ENCODE measurements around the gene DMXL2. TPM values are rescaled to one million over a fixed set of nuclear protein-coding genes. Genes with fewer than 3 reads are reported as not detected.
A peak's percentile ranks its signal among the peaks of the same experiment; 100 is the strongest.
"Not testable (repeated sequence)": the region's sequence is repeated elsewhere in the genome, so short reads cannot be mapped to it uniquely, and the experiment has no call there.

DMXL2 gene
- total RNA-seq, 8 experiments from 2014 or later: 30.0 to 197 (median 53.0) TPM

GRCh38 chr15:51493892-51494291 lies 128.7 kb downstream of the DMXL2 start:
- Histone ChIP-seq H3K27ac (no peak overlapping the region), H3K4me3 (no peak overlapping the region), H3K4me1 (replicated peaks in 1 of 2) (no peaks in the 10 kb centered on the region)
- in situ Hi-C loops (cut with MboI; ENCODE audit: low pct_unique_long_range_greater_than_20kb in 2 of 9, low sequenced_read_pairs in 9 of 9, unreplicated experiment in 9 of 9): no loop called here
- WGBS, 10 experiments: 83 to 100% (median 100%) methylated on average over 2 of the region's 2 CpGs; no CpG with 5 or more reads in 2 of the 10 experiments
- ATAC-seq (replicated peaks in 6 of 8): no peak

GRCh38 chr15:51492528-51492927 lies 130.0 kb downstream of the DMXL2 start:
- in situ Hi-C loops (cut with MboI; ENCODE audit: low pct_unique_long_range_greater_than_20kb in 2 of 9, low sequenced_read_pairs in 9 of 9, unreplicated experiment in 9 of 9): no loop called here
- no peaks in the 10 kb centered on the region for H3K4me1 ChIP-seq (replicated peaks in 1 of 2)
- no peak for ATAC-seq (replicated peaks in 6 of 8)
- WGBS, 10 experiments: 83 to 100% (median 92%) methylated on average over 4 of the region's 4 CpGs; no CpG with 5 or more reads in 1 of the 10 experiments
- H3K4me3 ChIP-seq: no peak overlapping the region
- no peak overlapping the region for H3K27ac ChIP-seq

GRCh38 chr15:51491941-51492340 lies 130.6 kb downstream of the DMXL2 start:
- ATAC-seq (replicated peaks in 6 of 8): no peak
- H3K4me1 ChIP-seq (replicated peaks in 1 of 2): no peaks in the 10 kb centered on the region
- in situ Hi-C loops (cut with MboI; ENCODE audit: low pct_unique_long_range_greater_than_20kb in 2 of 9, low sequenced_read_pairs in 9 of 9, unreplicated experiment in 9 of 9): no loop called here
- 89 to 100% (median 98%) methylated on average over 1 to 5 of the region's 5 CpGs; no CpG with 5 or more reads in 2 of the 10 experiments for WGBS, 10 experiments
- no peak overlapping the region for H3K4me3 ChIP-seq
- H3K27ac ChIP-seq: no peak overlapping the region

GRCh38 chr15:51484781-51485180 lies 137.8 kb downstream of the DMXL2 start:
- Histone ChIP-seq H3K4me1 (replicated peaks in 1 of 2) (no peaks in the 10 kb centered on the region), H3K27ac (no peak overlapping the region), H3K4me3 (no peak overlapping the region)
- in situ Hi-C loops (cut with MboI; ENCODE audit: low pct_unique_long_range_greater_than_20kb in 2 of 9, low sequenced_read_pairs in 9 of 9, unreplicated experiment in 9 of 9): no loop called here
- ATAC-seq (replicated peaks in 6 of 8): no peak
- 54 to 100% (median 100%) methylated on average over 1 of the region's 1 CpG for WGBS, 10 experiments

GRCh38 chr15:51483985-51484384 lies 138.6 kb downstream of the DMXL2 start:
- WGBS, 10 experiments: 50 to 100% (median 100%) methylated on average over 1 to 3 of the region's 3 CpGs; no CpG with 5 or more reads in 4 of the 10 experiments
- H3K4me1 ChIP-seq (replicated peaks in 1 of 2): no peaks in the 10 kb centered on the region
- H3K4me3 ChIP-seq: no peak overlapping the region
- ATAC-seq (replicated peaks in 6 of 8): no peak
- in situ Hi-C loops (cut with MboI; ENCODE audit: low pct_unique_long_range_greater_than_20kb in 2 of 9, low sequenced_read_pairs in 9 of 9, unreplicated experiment in 9 of 9): no loop called here
- no peak overlapping the region for H3K27ac ChIP-seq

- no peaks in the 10 kb centered on the region for H3K4me1 ChIP-seq (replicated peaks in 1 of 2)
- 97% methylated on average over 6 of the region's 8 CpGs; no CpG with 5 or more reads in 9 of the 10 experiments for WGBS, 10 experiments
- no peak overlapping the region for H3K4me3 ChIP-seq
- ATAC-seq (replicated peaks in 6 of 8): no peak
- in situ Hi-C loops (cut with MboI; ENCODE audit: low pct_unique_long_range_greater_than_20kb in 2 of 9, low sequenced_read_pairs in 9 of 9, unreplicated experiment in 9 of 9): no loop called here
- no peak overlapping the region for H3K27ac ChIP-seq
Measured at GRCh38 chr15:51483520-51483919, 139.1 kb downstream of the DMXL2 start.

- in situ Hi-C loops (cut with MboI; ENCODE audit: low pct_unique_long_range_greater_than_20kb in 2 of 9, low sequenced_read_pairs in 9 of 9, unreplicated experiment in 9 of 9): no loop called here
Measured at GRCh38 chr15:51475736-51476135, 146.8 kb downstream of the DMXL2 start.

GRCh38 chr15:51470512-51470911 lies 152.1 kb downstream of the DMXL2 start:
- ATAC-seq (replicated peaks in 6 of 8): no peak
- H3K4me1 ChIP-seq (replicated peaks in 1 of 2): no peaks in the 10 kb centered on the region
- no peak overlapping the region for H3K4me3 ChIP-seq
- no peak overlapping the region for H3K27ac ChIP-seq
- WGBS, 10 experiments: 93 to 100% (median 99%) methylated on average over 1 to 5 of the region's 5 CpGs; no CpG with 5 or more reads in 2 of the 10 experiments
- in situ Hi-C loops (cut with MboI; ENCODE audit: low pct_unique_long_range_greater_than_20kb in 2 of 9, low sequenced_read_pairs in 9 of 9, unreplicated experiment in 9 of 9): no loop called here

More at GRCh38 chr15:51475736-51476135, 146.8 kb downstream of the DMXL2 start:
- Histone ChIP-seq H3K4me1 (replicated peaks in 1 of 2) (no peaks in the 10 kb centered on the region), H3K27ac (no peak overlapping the region), H3K4me3 (no peak overlapping the region)
- ATAC-seq (replicated peaks in 6 of 8): no peak

GRCh38 chr15:51460796-51461195 lies 161.8 kb downstream of the DMXL2 start:
- Histone ChIP-seq H3K4me1 (replicated peaks in 1 of 2) (no peaks in the 10 kb centered on the region), H3K27ac (no peak overlapping the region), H3K4me3 (no peak overlapping the region)
- no peak for ATAC-seq (replicated peaks in 6 of 8)
- 100% methylated on average over 1 of the region's 1 CpG; no CpG with 5 or more reads in 7 of the 10 experiments for WGBS, 10 experiments
- in situ Hi-C loops (cut with MboI; ENCODE audit: low pct_unique_long_range_greater_than_20kb in 2 of 9, low sequenced_read_pairs in 9 of 9, unreplicated experiment in 9 of 9): no loop called here

GRCh38 chr15:51450001-51450400 lies 172.6 kb downstream of the DMXL2 start:
- no peak for ATAC-seq (replicated peaks in 6 of 8)
- H3K4me3 ChIP-seq: no peak overlapping the region
- no peak overlapping the region for H3K27ac ChIP-seq
- in situ Hi-C loops (cut with MboI; ENCODE audit: low pct_unique_long_range_greater_than_20kb in 2 of 9, low sequenced_read_pairs in 9 of 9, unreplicated experiment in 9 of 9): no loop called here
- H3K4me1 ChIP-seq (replicated peaks in 1 of 2): no peaks in the 10 kb centered on the region
- WGBS, 10 experiments: 60 to 100% (median 94%) methylated on average over 2 to 6 of the region's 6 CpGs; no CpG with 5 or more reads in 2 of the 10 experiments

GRCh38 chr15:51448622-51449399 lies 173.8 kb downstream of the DMXL2 start:
- no peak overlapping the region for H3K4me3 ChIP-seq
- 38 to 96% (median 78%) methylated on average over 3 to 7 of the region's 7 CpGs for WGBS, 10 experiments
- in situ Hi-C loops (cut with MboI; ENCODE audit: low pct_unique_long_range_greater_than_20kb in 2 of 9, low sequenced_read_pairs in 9 of 9, unreplicated experiment in 9 of 9): no loop called here
- H3K27ac ChIP-seq: no peak overlapping the region
- no peaks in the 10 kb centered on the region for H3K4me1 ChIP-seq (replicated peaks in 1 of 2)
- peak in 3 of 8 experiments; percentile 49 to 57 (median 51) for ATAC-seq (replicated peaks in 6 of 8)

- Histone ChIP-seq H3K27ac (no peak overlapping the region), H3K4me1 (replicated peaks in 1 of 2) (no peaks in the 10 kb centered on the region), H3K4me3 (no peak overlapping the region)
- WGBS, 10 experiments: 5 to 100% (median 81%) methylated on average over 2 to 4 of the region's 4 CpGs
- in situ Hi-C loops (cut with MboI; ENCODE audit: low pct_unique_long_range_greater_than_20kb in 2 of 9, low sequenced_read_pairs in 9 of 9, unreplicated experiment in 9 of 9): no loop called here
- ATAC-seq (replicated peaks in 6 of 8): peak in 3 of 8 experiments; percentile 86 to 97 (median 90)
Measured at GRCh38 chr15:51447855-51448621, 174.5 kb downstream of the DMXL2 start.

- ATAC-seq (replicated peaks in 6 of 8); H3K4me1 ChIP-seq (replicated peaks in 1 of 2); H3K27ac ChIP-seq; H3K4me3 ChIP-seq; in situ Hi-C loops (cut with MboI; ENCODE audit: low pct_unique_long_range_greater_than_20kb in 2 of 9, low sequenced_read_pairs in 9 of 9, unreplicated experiment in 9 of 9): not testable (repeated sequence)
- 86 to 100% (median 89%) methylated on average over 1 to 4 of the region's 5 CpGs; no CpG with 5 or more reads in 2 of the 10 experiments for WGBS, 10 experiments
Measured at GRCh38 chr15:51446029-51446744, 176.4 kb downstream of the DMXL2 start.

All from motor neuron (in vitro differentiated cells).